ENCODE results near the gene ZNF649.

DNA sequence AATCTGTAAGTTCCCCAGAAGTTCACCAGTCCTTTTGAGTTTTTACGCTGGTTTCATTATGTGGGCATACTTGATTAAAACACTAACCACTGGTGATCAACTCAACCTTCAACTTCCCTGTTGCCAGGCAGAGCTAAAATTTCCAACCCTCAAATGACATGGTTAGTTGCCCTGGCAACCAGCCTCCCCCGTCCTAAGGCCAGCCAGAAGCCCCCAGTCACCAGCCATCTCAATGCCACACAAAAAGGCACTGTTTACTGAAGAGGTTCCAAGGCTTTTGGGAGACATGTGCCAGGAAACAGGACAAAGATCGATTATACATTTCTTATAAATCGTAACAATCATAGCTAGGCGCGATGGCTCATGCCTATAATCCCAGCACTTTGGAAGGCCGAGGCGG, 1.6 kb downstream of the ZNF649 start:
- TF ChIP-seq, protein P1, sequence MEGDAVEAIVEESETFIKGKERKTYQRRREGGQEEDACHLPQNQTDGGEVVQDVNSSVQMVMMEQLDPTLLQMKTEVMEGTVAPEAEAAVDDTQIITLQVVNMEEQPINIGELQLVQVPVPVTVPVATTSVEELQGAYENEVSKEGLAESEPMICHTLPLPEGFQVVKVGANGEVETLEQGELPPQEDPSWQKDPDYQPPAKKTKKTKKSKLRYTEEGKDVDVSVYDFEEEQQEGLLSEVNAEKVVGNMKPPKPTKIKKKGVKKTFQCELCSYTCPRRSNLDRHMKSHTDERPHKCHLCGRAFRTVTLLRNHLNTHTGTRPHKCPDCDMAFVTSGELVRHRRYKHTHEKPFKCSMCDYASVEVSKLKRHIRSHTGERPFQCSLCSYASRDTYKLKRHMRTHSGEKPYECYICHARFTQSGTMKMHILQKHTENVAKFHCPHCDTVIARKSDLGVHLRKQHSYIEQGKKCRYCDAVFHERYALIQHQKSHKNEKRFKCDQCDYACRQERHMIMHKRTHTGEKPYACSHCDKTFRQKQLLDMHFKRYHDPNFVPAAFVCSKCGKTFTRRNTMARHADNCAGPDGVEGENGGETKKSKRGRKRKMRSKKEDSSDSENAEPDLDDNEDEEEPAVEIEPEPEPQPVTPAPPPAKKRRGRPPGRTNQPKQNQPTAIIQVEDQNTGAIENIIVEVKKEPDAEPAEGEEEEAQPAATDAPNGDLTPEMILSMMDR (conservative IDR thresholded peaks at IDR 0.05), result no peak
- TF ChIP-seq EZH2 (IDR thresholded peaks at IDR 0.05; ENCODE audit: low read depth), result no peak

All from PC-9 (cell line).